Hippocampal formation (tissue), 2 donors: ENCODE results near the gene LPIN1.
"Not testable (repeated sequence)": the region's sequence is repeated elsewhere in the genome, so short reads cannot be mapped to it uniquely, and the experiment has no call there.

Experiments used
- DNase-seq, 2 donors: peaks; one replicate each; lab custom pipeline; 2025; lab: John Stamatoyannopoulos, UW

Gene LPIN1

GRCh38 chr2:11836647-11837219 lies 90.3 kb downstream of the LPIN1 start:
- DNase-seq, result no peak

- DNase-seq, result no peak
Observed at GRCh38 chr2:11837875-11838734, 91.7 kb downstream of the LPIN1 start.

GRCh38 chr2:11839916-11840315 lies 93.5 kb downstream of the LPIN1 start:
- no peak for DNase-seq

- no peak for DNase-seq
Observed at GRCh38 chr2:11842336-11842735, 95.9 kb downstream of the LPIN1 start.

- not testable (repeated sequence) for DNase-seq
Observed at GRCh38 chr2:11844798-11845197, 98.4 kb downstream of the LPIN1 start.

GRCh38 chr2:11847935-11848334 lies 101.5 kb downstream of the LPIN1 start:
- not testable (repeated sequence) for DNase-seq

GRCh38 chr2:11850082-11850481 lies 103.7 kb downstream of the LPIN1 start:
- peak; percentile 66 to 90 for DNase-seq

- peak in 1 of 2 donors; percentile 11 for DNase-seq
Observed at GRCh38 chr2:11852526-11853196, 106.2 kb downstream of the LPIN1 start.

- DNase-seq, result no peak
Observed at GRCh38 chr2:11853197-11853588, 106.8 kb downstream of the LPIN1 start.

GRCh38 chr2:11855064-11855760 lies 108.8 kb downstream of the LPIN1 start:
- DNase-seq, result no peak

GRCh38 chr2:11856095-11856494 lies 109.7 kb downstream of the LPIN1 start:
- DNase-seq, result no peak

GRCh38 chr2:11858883-11859282 lies 112.5 kb downstream of the LPIN1 start:
- no peak for DNase-seq

- DNase-seq, result not testable (repeated sequence)
Observed at GRCh38 chr2:11859975-11860374, 113.5 kb downstream of the LPIN1 start.

GRCh38 chr2:11861044-11861443 lies 114.6 kb downstream of the LPIN1 start:
- no peak for DNase-seq

GRCh38 chr2:11862049-11862448 lies 115.6 kb downstream of the LPIN1 start:
- no peak for DNase-seq

GRCh38 chr2:11863103-11863502 lies 116.7 kb downstream of the LPIN1 start:
- no peak for DNase-seq

GRCh38 chr2:11863513-11864328 lies 117.3 kb downstream of the LPIN1 start:
- peak; percentile 63 to 69 for DNase-seq

GRCh38 chr2:11864724-11865123 lies 118.3 kb downstream of the LPIN1 start:
- DNase-seq, result no peak

- DNase-seq, result no peak
Observed at GRCh38 chr2:11865378-11865777, 118.9 kb downstream of the LPIN1 start.

GRCh38 chr2:11865805-11866204 lies 119.4 kb downstream of the LPIN1 start:
- no peak for DNase-seq
